ENCODE results near the gene IP6K3.

GRCh38 chr6:33788694-33789549 lies 42.2 kb upstream of the IP6K3 start, which contains the start of gene LEMD2:
- no peak for TF ChIP-seq CTCF (IDR thresholded peaks at IDR 0.05)
- TF ChIP-seq EZH2 (IDR thresholded peaks at IDR 0.05; ENCODE audit: borderline replicate concordance, insufficient read depth, low read depth, low read length, poor library complexity, severe bottlenecking), result no peak
